Ovary (tissue), 3 donors: ENCODE data around the gene CFI.

Experiments
- POLR2A ChIP-seq: fragments of 450-650 bp; IDR thresholded peaks from one replicate; pipeline ENCODE4 v1.6.1; 2017; ENCODE audit warnings: antibody characterized with exemption, mild to moderate bottlenecking, moderate library complexity
- TF ChIP-seq, protein P1 (sequence below), 3 donors: fragments of 450-650 bp in 2 of 3; fragments of 200-600 bp in 1 of 3; IDR thresholded peaks; one replicate each; pipeline versions ENCODE4 v1.5.1 to v1.8.0; 2016 to 2022; ENCODE audit warnings: antibody characterized with exemption in 3 of 3, mild to moderate bottlenecking in 1 of 3
- donor health status: DM: no; HTN: no; CAD: no.

DNA sequence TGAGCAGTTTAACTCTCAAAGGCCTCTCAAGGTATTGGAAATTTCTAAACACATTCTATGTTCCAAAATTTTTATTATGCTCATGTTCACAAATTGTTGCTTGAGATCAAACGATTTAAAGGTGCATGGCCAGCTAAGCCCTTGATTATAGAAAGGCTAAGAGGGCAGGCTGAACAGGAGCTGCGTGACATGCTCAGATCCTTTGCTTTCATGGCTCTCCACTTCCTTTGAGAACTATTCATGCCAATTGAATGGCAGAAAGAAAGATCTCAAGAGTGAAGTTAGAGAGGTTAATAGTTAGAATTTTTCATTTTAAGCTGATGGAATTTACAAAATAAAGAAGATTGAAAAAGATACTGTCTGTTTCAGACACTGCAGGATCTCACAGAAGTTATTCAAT is 46.7 kb upstream of the CFI start:
- TF ChIP-seq, protein P1, sequence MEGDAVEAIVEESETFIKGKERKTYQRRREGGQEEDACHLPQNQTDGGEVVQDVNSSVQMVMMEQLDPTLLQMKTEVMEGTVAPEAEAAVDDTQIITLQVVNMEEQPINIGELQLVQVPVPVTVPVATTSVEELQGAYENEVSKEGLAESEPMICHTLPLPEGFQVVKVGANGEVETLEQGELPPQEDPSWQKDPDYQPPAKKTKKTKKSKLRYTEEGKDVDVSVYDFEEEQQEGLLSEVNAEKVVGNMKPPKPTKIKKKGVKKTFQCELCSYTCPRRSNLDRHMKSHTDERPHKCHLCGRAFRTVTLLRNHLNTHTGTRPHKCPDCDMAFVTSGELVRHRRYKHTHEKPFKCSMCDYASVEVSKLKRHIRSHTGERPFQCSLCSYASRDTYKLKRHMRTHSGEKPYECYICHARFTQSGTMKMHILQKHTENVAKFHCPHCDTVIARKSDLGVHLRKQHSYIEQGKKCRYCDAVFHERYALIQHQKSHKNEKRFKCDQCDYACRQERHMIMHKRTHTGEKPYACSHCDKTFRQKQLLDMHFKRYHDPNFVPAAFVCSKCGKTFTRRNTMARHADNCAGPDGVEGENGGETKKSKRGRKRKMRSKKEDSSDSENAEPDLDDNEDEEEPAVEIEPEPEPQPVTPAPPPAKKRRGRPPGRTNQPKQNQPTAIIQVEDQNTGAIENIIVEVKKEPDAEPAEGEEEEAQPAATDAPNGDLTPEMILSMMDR (IDR thresholded peaks at IDR 0.05): no peak
- no peak for TF ChIP-seq POLR2A
